NCI-H1092 (cell line): ENCODE measurements around the gene KCNJ13.

ENCODE experiments used
- DNase-seq: peaks from one replicate; lab custom pipeline; 2025; lab: John Stamatoyannopoulos, UW

The KCNJ13 gene

GRCh38 chr2:232776435-232776834 is at the start of gene KCNJ13:
TSS of gene KCNJ13 (minus strand) at chr2:232776565. CDS start at chr2:232771362, 5,203 bp downstream.
- DNase-seq = no peak

GRCh38 chr2:232817756-232818155 is 41.4 kb upstream of the KCNJ13 start:
- no peak for DNase-seq

- no peak for DNase-seq
Measured at GRCh38 chr2:232816657-232817056, 40.3 kb upstream of the KCNJ13 start.

GRCh38 chr2:232815569-232815968 is 39.2 kb upstream of the KCNJ13 start:
- DNase-seq = no peak

GRCh38 chr2:232810444-232810843 is 34.1 kb upstream of the KCNJ13 start:
- no peak for DNase-seq

DNA sequence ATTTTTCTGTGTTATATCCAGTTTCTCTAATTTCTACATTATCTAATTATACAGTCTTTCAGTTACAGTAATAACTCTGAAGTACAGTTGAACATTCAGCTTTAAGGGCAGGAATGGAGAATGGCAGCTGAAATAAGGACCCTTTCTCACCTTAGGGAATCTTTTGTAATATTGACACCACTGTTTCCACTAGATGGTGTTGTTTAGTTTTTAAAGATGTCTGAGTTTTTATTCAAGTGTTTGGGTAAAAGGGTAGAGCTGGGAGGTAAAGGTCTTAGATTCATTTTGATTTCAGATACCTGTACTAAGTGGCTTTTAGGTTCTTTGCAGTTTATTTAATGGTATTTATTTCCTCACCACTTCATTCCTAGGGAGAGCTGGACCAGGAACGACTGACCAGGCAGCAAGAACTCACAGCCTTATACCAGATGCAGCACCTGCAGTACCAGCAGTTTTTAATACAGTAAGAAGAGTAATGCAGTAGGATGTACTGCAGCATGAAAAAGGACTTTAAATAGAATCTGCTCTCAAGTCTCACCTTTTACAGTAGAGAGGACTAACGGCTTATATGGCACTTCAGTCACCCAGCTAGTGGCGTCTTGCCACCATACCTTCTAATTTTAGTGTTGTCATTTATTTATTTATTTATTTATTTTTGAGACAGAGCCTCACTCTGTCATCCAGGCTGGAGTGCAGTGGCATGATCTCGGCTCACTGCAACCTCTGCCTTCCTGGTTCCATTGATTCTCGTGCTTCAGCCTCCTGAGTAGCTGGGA is 33.2 kb upstream of the KCNJ13 start:
- no peak for DNase-seq

- DNase-seq = no peak
Measured at GRCh38 chr2:232802091-232802490, 25.7 kb upstream of the KCNJ13 start.

DNA sequence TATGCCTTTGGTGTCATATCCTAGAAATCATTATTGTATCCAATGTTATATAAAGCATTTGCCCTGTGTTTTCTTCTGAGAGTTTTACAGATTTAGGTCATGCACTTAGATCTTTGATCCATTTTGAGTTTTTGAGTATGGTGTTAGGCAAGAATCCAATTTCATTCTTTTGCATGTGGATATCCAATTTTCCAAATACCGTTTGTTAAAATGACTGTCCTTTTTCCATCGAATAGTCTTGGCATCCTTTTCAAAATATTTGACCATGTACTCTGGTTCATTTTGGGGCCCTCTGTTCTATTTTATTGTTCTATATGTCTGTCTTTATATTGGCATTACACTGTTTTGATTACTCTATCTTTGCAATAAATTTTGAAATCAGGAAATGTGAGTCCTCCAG is 23.8 kb upstream of the KCNJ13 start:
- DNase-seq = no peak

DNA sequence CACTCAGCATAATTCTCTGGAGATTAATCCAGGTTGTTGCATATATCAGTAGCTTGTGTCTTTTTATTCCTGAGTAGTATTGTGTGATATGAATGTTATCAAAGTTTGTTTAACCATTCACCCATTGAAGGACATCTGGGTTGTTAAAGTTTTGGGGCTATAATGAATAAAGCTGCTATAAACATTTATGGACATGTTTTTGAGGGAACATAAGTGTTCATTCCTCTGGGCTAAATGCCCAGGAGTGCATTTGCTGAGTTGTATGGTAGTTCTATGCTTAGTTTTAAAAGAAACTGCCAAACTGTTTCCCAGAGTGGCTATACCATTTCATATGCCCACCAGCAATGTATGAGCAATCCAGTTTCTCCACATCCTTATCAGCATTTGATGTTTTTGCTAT is 21.8 kb upstream of the KCNJ13 start:
- DNase-seq = no peak

DNA sequence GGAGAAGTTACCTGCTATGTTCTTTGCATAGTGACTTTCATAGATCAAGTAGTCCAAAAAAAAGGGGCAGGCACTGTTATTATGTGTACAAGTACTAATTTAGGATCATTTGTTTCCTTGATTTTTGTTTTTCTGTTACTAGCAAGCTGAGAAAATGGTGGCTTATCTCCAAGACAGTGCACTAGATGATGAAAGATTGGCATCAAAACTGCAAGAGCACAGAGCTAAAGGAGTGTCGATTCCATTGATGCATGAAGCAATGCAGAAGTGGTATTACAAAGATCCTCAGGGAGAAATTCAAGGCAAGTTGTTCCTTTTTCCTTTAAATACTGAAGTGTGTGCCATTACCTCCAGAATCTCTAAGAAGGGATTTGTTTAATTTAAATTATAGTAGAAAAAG is 19.6 kb upstream of the KCNJ13 start:
- DNase-seq = no peak

DNA sequence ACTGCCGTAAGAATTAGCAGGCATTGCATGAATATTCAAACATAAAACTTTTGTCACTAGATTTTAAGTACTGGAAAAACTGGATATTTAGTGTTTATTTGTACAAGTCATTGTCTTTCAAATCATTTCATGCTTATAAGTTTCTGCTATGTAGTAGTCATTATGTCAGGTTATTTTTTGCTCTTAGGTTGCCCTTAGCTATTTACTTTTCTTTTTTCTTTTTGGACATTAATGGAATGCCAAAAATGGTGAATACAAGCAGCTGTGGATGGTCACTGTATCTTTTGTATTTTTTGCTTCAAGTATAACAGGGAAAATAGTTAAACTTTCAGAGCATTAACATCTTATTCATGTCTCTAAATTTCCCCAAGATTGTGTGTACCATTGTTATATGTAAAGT is 18.6 kb upstream of the KCNJ13 start:
- DNase-seq = no peak

DNA sequence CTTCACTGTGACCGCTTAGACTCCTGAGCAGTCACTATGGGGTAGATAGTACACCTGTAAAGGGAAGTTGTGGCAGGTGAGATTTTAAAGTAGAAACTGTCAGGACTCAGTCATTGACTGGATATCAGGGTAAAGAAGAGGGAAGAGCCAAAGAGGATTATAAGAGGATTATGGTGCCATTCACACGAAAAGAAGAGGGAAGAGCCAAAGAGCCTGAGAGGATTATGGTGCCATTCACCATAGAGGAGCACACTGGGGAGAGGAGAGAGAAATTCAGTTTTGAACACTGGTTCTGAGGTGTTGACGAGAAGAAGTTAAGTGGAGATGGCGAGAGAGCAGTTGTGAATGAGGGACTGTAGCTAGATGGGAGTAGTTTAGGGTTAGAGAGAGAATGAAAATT is 16.9 kb upstream of the KCNJ13 start:
- no peak for DNase-seq

DNA sequence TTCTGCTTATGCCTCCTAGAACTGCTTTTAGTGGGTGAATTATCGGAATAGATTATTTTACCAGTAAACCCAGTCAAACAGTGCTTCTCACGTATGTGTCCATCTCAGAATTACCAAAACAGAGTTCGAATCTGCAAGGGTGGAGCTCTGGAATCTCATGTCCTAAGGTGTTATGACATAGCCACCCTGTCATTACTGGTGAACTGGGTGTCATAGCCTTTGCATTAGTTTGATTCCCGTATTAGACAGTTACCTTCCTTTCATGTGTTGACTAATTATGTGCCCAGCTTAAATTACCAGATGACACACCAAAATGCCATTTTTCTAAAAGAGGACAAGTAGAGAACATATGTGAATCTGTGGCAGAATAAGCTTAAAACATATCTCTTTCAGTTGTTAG is 15.2 kb upstream of the KCNJ13 start:
- no peak for DNase-seq

GRCh38 chr2:232789082-232789481 is 12.7 kb upstream of the KCNJ13 start:
- no peak for DNase-seq

- DNase-seq = no peak
Measured at GRCh38 chr2:232787806-232788205, 11.4 kb upstream of the KCNJ13 start.

DNA sequence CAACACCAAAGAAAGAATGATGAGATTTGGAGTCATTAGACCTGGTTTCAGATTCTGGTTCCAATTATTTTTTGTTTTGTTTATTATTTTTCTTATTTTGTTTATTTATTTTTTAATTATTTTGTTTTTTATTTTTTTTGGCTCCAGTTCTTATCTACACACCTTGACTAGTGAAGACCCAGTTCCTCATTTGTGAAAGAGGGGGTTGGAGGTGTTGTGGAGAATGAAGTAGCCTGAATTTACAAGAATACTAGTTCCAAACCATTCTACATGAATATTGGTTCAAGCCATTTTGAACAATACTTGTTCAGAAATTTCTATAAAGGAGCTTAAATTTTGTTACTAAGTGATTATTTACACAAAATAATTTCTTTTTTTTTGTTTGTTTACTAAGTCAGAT is 6.9 kb upstream of the KCNJ13 start:
- no peak for DNase-seq

- no peak for DNase-seq
Measured at GRCh38 chr2:232781765-232782164, 5.4 kb upstream of the KCNJ13 start.

GRCh38 chr2:232779934-232780333 is 3.6 kb upstream of the KCNJ13 start:
- no peak for DNase-seq

- no peak for DNase-seq
Measured at GRCh38 chr2:232779465-232779864, 3.1 kb upstream of the KCNJ13 start.

DNA sequence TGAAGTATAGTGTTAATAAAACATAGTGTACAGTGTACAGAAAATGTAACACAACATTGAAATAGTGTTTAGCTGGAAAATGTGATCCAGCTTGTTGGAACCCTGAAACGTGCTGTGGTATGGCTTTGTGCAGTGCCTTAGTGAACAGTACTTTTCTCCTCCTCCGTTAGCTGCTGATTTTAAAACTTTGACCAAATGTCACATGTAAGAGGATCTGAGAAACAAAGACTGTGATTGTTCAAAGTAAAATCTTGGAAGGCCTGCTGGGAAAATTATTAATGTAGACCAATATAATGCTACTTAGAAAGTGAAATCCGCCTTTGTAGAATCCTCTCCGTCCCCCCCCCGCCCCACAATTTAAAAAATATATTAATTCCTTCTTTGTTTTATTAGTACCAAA is 911 bp upstream of the KCNJ13 start:
- DNase-seq = no peak

GRCh38 chr2:232773815-232774214 is 2.5 kb downstream of the KCNJ13 start:
- no peak for DNase-seq

GRCh38 chr2:232772531-232772930 is 3.8 kb downstream of the KCNJ13 start:
- no peak for DNase-seq

GRCh38 chr2:232771870-232772269 is 4.5 kb downstream of the KCNJ13 start:
- DNase-seq = no peak

- no peak for DNase-seq
Measured at GRCh38 chr2:232770207-232770606, 6.2 kb downstream of the KCNJ13 start.
